Measurements from ENCODE around the gene VPS16. TPM values are rescaled to one million over a fixed set of nuclear protein-coding genes. Genes with fewer than 3 reads are reported as not detected.
A peak's percentile ranks its signal among the peaks of the same experiment; 100 is the strongest.

The VPS16 gene
- total RNA-seq, 1 experiment from 2014 or later, result 38.1 TPM

DNA sequence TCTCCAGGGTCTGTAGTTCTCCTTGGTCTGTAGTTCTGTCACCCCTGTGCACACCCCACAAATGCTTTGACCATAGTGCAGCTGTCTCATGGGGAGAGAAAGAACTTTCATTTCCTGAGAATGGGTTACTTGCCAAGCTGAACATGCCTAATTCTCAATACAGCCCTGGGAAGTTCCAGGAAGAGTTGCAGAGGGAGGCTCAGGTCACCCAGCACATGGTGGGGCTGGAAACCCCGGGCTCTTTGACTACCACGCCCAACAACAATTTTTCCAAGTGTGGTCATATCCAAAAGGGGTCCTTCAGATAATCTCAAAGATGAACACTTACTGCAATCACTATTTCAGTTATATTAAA lies 30.5 kb downstream of the VPS16 start:
- Histone ChIP-seq H3K4me2 (ENCODE audit: low read length) (peak overlapping the region; percentile 67), H4K20me1 (ENCODE audit: insufficient read depth) (no peaks in the 10 kb centered on the region), H3K4me3 (replicated peaks in 1 of 2; ENCODE audit: low read depth in 1 of 2, low read length in 2 of 2) (no peak overlapping the region; a peak in 1 of 4 replicates), H3K9me2 (ENCODE audit: insufficient read depth) (no peaks in the 10 kb centered on the region), H3K9ac (ENCODE audit: low read length) (peak overlapping the region; percentile 29; the same call in 1 of the 2 replicates), H3K4me1 (ENCODE audit: control insufficient read depth in 1 of 2, insufficient read depth in 2 of 2, low read length in 2 of 2) (peaks cover 21 to 50% of the 10 kb centered on the region in 2 experiments), H2AFZ (ENCODE audit: low read depth, low read length, poor library complexity, severe bottlenecking) (no peak overlapping the region), H3K36me3 (ENCODE audit: control insufficient read depth in 1 of 2, insufficient read depth in 2 of 2, low read length in 2 of 2) (no peaks in the 10 kb centered on the region), H3K79me2 (ENCODE audit: insufficient read depth, low read length) (peaks cover 25% of the 10 kb centered on the region), H3K27me3 (ENCODE audit: insufficient read depth, low read length) (no peaks in the 10 kb centered on the region), H3K27ac (ENCODE audit: low read depth, low read length) (peak overlapping the region; percentile 41), H3K9me3 (ENCODE audit: control insufficient read depth in 1 of 2, insufficient read depth in 1 of 2, low read depth in 1 of 2, low read length in 2 of 2) (no peaks in the 10 kb centered on the region)
- CTCF ChIA-PET, result no interaction called here
- no peak for ATAC-seq
- DNase-seq (ENCODE audit: low read depth, low spot score), result no peak
- TF ChIP-seq, protein P1, sequence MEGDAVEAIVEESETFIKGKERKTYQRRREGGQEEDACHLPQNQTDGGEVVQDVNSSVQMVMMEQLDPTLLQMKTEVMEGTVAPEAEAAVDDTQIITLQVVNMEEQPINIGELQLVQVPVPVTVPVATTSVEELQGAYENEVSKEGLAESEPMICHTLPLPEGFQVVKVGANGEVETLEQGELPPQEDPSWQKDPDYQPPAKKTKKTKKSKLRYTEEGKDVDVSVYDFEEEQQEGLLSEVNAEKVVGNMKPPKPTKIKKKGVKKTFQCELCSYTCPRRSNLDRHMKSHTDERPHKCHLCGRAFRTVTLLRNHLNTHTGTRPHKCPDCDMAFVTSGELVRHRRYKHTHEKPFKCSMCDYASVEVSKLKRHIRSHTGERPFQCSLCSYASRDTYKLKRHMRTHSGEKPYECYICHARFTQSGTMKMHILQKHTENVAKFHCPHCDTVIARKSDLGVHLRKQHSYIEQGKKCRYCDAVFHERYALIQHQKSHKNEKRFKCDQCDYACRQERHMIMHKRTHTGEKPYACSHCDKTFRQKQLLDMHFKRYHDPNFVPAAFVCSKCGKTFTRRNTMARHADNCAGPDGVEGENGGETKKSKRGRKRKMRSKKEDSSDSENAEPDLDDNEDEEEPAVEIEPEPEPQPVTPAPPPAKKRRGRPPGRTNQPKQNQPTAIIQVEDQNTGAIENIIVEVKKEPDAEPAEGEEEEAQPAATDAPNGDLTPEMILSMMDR (IDR thresholded peaks at IDR 0.05 in 2 of 3, conservative IDR thresholded peaks at IDR 0.05 in 1 of 3; ENCODE audit: borderline replicate concordance in 1 of 3, insufficient read depth in 1 of 3, low read depth in 2 of 3, low read length in 2 of 3), result no peak
- TF ChIP-seq TCF7L2 (IDR thresholded peaks at IDR 0.05; ENCODE audit: borderline replicate concordance, extremely low read depth, insufficient read depth, insufficient read length) (no peak), YY1 (IDR thresholded peaks at IDR 0.05; ENCODE audit: extremely low read depth, insufficient replicate concordance, low read depth, low read length) (no peak), FOSL1 (IDR thresholded peaks at IDR 0.05; ENCODE audit: low read depth) (no peak), POLR2A (IDR thresholded peaks at IDR 0.05; ENCODE audit: borderline replicate concordance, extremely low read depth, insufficient read depth, insufficient read length) (no peak)
- intact Hi-C loops (cut with micrococcal nuclease), result no loop called here
- POLR2A ChIA-PET, result no interaction called here
- RAD21 ChIA-PET (ENCODE audit: low non-redundant PET in 1 of 2, low total read pairs in 2 of 2, uncharacterized antibody in 2 of 2, unreplicated experiment in 2 of 2), result no interaction called here
- BruUV-seq (replicated peaks), result no TSS peak

DNA sequence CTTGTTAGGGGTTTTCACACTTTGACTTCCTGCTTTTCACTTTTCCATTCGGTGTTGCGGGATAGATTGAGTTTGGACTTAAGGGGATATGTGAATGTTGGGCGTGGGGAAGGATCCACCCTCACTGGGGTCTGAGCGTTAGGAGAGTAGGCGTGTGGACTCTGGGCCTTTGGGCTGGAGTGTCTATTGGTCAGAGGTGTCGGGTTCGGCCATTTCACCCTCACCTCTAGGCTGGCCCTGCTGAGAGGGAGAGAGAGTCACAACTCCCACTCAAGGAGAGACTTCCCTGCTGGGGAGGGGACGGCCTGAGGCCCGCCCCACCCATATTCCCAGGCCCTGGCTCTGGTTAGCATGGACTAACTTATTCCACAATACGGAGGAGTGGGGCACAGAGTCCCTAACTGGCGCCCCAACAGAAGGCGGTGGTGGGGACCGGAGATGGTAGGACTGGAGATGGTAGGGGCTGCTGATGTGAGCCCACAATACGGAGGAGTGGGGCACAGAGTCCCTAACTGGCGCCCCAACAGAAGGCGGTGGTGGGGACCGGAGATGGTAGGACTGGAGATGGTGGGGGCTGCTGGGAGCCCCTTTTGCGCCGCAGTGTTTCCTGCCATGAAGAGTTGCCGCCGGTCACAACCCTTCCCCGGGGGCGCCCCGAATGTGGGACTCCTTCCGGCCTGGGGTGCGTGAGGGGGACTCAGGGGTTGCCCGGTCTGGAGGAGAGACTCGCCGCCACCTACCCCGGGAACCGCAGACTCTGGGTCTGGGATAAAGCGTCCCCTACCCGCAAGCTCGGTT lies 31.3 kb downstream of the VPS16 start:
- H3K27ac ChIP-seq (ENCODE audit: low read depth, low read length), result no peak overlapping the region
- POLR2A ChIA-PET, result no interaction called here
- ATAC-seq, result no peak
- H3K27me3 ChIP-seq (ENCODE audit: insufficient read depth, low read length), result no peaks in the 10 kb centered on the region
- BruUV-seq (replicated peaks), result no TSS peak
- no peaks in the 10 kb centered on the region for H3K9me2 ChIP-seq (ENCODE audit: insufficient read depth)
- no peak overlapping the region for H3K9ac ChIP-seq (ENCODE audit: low read length)
- RAD21 ChIA-PET (ENCODE audit: low non-redundant PET in 1 of 2, low total read pairs in 2 of 2, uncharacterized antibody in 2 of 2, unreplicated experiment in 2 of 2), result no interaction called here
- H3K9me3 ChIP-seq (ENCODE audit: control insufficient read depth in 1 of 2, insufficient read depth in 1 of 2, low read depth in 1 of 2, low read length in 2 of 2), result no peaks in the 10 kb centered on the region
- intact Hi-C loops (cut with micrococcal nuclease), result no loop called here
- 0 out of 2 replicates have a peak, but pooled peaks cover under 1% of the 10 kb centered on the region for H4K20me1 ChIP-seq (ENCODE audit: insufficient read depth)
- H3K4me3 ChIP-seq (replicated peaks in 1 of 2; ENCODE audit: low read depth in 1 of 2, low read length in 2 of 2), result no peak overlapping the region
- peaks cover 21 to 50% of the 10 kb centered on the region in 2 experiments for H3K4me1 ChIP-seq (ENCODE audit: control insufficient read depth in 1 of 2, insufficient read depth in 2 of 2, low read length in 2 of 2)
- H3K36me3 ChIP-seq (ENCODE audit: control insufficient read depth in 1 of 2, insufficient read depth in 2 of 2, low read length in 2 of 2), result no peaks in the 10 kb centered on the region
- CTCF ChIA-PET, result no interaction called here
- H2AFZ ChIP-seq (ENCODE audit: low read depth, low read length, poor library complexity, severe bottlenecking), result no peak overlapping the region
- H3K79me2 ChIP-seq (ENCODE audit: insufficient read depth, low read length), result peaks cover 33% of the 10 kb centered on the region
- H3K4me2 ChIP-seq (ENCODE audit: low read length), result peak overlapping the region; percentile 77
- DNase-seq (ENCODE audit: low read depth, low spot score), result no peak
- no peak for TF ChIP-seq SP1 (IDR thresholded peaks at IDR 0.05; ENCODE audit: low read depth)
- no peak for TF ChIP-seq POLR2AphosphoS5 (IDR thresholded peaks at IDR 0.05; ENCODE audit: low read depth, low read length)
- no peak for TF ChIP-seq YY1 (IDR thresholded peaks at IDR 0.05; ENCODE audit: extremely low read depth, insufficient replicate concordance, low read depth, low read length)
- TF ChIP-seq, protein P1 (IDR thresholded peaks at IDR 0.05 in 2 of 3, conservative IDR thresholded peaks at IDR 0.05 in 1 of 3; ENCODE audit: borderline replicate concordance in 1 of 3, insufficient read depth in 1 of 3, low read depth in 2 of 3, low read length in 2 of 3), result no peak
- TF ChIP-seq, protein P2, sequence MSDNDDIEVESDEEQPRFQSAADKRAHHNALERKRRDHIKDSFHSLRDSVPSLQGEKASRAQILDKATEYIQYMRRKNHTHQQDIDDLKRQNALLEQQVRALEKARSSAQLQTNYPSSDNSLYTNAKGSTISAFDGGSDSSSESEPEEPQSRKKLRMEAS (IDR thresholded peaks at IDR 0.05), result no peak
- no peak for TF ChIP-seq EZH2 (IDR thresholded peaks at IDR 0.05)
- no peak for TF ChIP-seq FOSL1 (IDR thresholded peaks at IDR 0.05; ENCODE audit: low read depth)
- TF ChIP-seq, protein P3, sequence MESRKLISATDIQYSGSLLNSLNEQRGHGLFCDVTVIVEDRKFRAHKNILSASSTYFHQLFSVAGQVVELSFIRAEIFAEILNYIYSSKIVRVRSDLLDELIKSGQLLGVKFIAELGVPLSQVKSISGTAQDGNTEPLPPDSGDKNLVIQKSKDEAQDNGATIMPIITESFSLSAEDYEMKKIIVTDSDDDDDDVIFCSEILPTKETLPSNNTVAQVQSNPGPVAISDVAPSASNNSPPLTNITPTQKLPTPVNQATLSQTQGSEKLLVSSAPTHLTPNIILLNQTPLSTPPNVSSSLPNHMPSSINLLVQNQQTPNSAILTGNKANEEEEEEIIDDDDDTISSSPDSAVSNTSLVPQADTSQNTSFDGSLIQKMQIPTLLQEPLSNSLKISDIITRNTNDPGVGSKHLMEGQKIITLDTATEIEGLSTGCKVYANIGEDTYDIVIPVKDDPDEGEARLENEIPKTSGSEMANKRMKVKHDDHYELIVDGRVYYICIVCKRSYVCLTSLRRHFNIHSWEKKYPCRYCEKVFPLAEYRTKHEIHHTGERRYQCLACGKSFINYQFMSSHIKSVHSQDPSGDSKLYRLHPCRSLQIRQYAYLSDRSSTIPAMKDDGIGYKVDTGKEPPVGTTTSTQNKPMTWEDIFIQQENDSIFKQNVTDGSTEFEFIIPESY (IDR thresholded peaks at IDR 0.05; ENCODE audit: extremely low read depth, insufficient replicate concordance, low read length), result no peak
